A673 (cell line): ENCODE data around the gene KCNT2.

Experiments used
- EZH2 ChIP-seq: fragments of 200-600 bp; sonication (generic); IDR thresholded peaks from 2 replicates; pipeline ENCODE4 v1.6.1; 2017; ENCODE audit warnings: borderline replicate concordance, low read depth, mild to moderate bottlenecking, mixed read lengths, antibody characterized with exemption, low read length; ENCODE audit not compliant: poor library complexity, severe bottlenecking
- TF ChIP-seq, protein P1 (sequence below): fragments of 300-800, 200-600 bp; sonication (generic); conservative IDR thresholded peaks from 2 replicates; pipeline ENCODE4 v1.5.1; 2017; ENCODE audit warnings: low read depth, mild to moderate bottlenecking, antibody characterized with exemption, low read length, moderate library complexity, mixed read lengths

DNA sequence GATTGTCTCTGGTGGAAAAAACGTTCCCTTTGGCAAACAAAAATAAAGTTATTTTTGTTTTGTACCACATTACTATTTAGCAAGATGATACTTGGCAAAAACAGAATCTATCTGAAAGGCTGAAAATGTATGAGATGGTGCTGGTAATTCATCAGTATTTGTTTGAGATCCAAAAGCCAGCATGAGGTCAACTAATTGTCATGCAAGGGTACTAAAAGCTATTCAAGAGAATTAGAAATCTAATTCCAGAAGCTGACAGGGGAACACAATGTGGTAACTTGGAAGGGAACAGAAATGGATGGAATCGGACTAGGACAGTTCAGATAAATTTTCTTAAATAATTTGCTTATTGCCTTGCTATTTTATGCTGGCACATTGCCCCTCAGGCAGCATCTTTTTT is 263.8 kb downstream of the KCNT2 start:
- TF ChIP-seq, protein P1, sequence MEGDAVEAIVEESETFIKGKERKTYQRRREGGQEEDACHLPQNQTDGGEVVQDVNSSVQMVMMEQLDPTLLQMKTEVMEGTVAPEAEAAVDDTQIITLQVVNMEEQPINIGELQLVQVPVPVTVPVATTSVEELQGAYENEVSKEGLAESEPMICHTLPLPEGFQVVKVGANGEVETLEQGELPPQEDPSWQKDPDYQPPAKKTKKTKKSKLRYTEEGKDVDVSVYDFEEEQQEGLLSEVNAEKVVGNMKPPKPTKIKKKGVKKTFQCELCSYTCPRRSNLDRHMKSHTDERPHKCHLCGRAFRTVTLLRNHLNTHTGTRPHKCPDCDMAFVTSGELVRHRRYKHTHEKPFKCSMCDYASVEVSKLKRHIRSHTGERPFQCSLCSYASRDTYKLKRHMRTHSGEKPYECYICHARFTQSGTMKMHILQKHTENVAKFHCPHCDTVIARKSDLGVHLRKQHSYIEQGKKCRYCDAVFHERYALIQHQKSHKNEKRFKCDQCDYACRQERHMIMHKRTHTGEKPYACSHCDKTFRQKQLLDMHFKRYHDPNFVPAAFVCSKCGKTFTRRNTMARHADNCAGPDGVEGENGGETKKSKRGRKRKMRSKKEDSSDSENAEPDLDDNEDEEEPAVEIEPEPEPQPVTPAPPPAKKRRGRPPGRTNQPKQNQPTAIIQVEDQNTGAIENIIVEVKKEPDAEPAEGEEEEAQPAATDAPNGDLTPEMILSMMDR = no peak
- TF ChIP-seq EZH2 = no peak
